Measurements from ENCODE around the gene AMACR.
A peak's percentile ranks its signal among the peaks of the same experiment; 100 is the strongest.
"Not testable (repeated sequence)": the region's sequence is repeated elsewhere in the genome, so short reads cannot be mapped to it uniquely, and the experiment has no call there.

AMACR gene

GRCh38 chr5:34035756-34036155, 27.9 kb upstream of the AMACR start:
- no peak for DNase-seq

GRCh38 chr5:34034534-34035327, 26.9 kb upstream of the AMACR start:
- no peak for DNase-seq

GRCh38 chr5:34031966-34032365, 24.1 kb upstream of the AMACR start:
- no peak for DNase-seq

- no peak for DNase-seq
Measured at GRCh38 chr5:34031117-34031516, 23.3 kb upstream of the AMACR start.

- DNase-seq, result not testable (repeated sequence)
Measured at GRCh38 chr5:34030585-34030984, 22.7 kb upstream of the AMACR start.

- no peak for DNase-seq
Measured at GRCh38 chr5:34030048-34030447, 22.2 kb upstream of the AMACR start.

- DNase-seq, result no peak
Measured at GRCh38 chr5:34028349-34028748, 20.5 kb upstream of the AMACR start.

GRCh38 chr5:34026089-34026761, 18.4 kb upstream of the AMACR start:
- DNase-seq, result no peak

GRCh38 chr5:34022121-34022705, 14.4 kb upstream of the AMACR start:
- peak; percentile 11 for DNase-seq

- no peak for DNase-seq
Measured at GRCh38 chr5:34021334-34021733, 13.5 kb upstream of the AMACR start.

- DNase-seq, result no peak
Measured at GRCh38 chr5:34020726-34021125, 12.9 kb upstream of the AMACR start.

- no peak for DNase-seq
Measured at GRCh38 chr5:34017254-34017653, 9.4 kb upstream of the AMACR start.

GRCh38 chr5:34016750-34017149, 8.9 kb upstream of the AMACR start:
- DNase-seq, result no peak

GRCh38 chr5:34016222-34016621, 8.4 kb upstream of the AMACR start:
- no peak for DNase-seq

GRCh38 chr5:34015120-34015822, 7.4 kb upstream of the AMACR start:
- no peak for DNase-seq

- DNase-seq, result no peak
Measured at GRCh38 chr5:34014626-34015025, 6.8 kb upstream of the AMACR start.

- DNase-seq, result no peak
Measured at GRCh38 chr5:34013547-34013946, 5.7 kb upstream of the AMACR start.

GRCh38 chr5:34012791-34013190, 4.9 kb upstream of the AMACR start:
- DNase-seq, result no peak

GRCh38 chr5:34011536-34011935, 3.7 kb upstream of the AMACR start:
- no peak for DNase-seq

GRCh38 chr5:34010146-34010545, 2.3 kb upstream of the AMACR start:
- not testable (repeated sequence) for DNase-seq

- no peak for DNase-seq
Measured at GRCh38 chr5:34009610-34010009, 1.8 kb upstream of the AMACR start.

GRCh38 chr5:34008802-34009201, 952 bp upstream of the AMACR start:
- DNase-seq, result no peak

- peak; percentile 10 for DNase-seq
Measured at GRCh38 chr5:34007201-34007620, 639 bp downstream of the AMACR start.
